ENCODE measurements around the gene SLC35F1.
"Not testable (repeated sequence)": the region's sequence is repeated elsewhere in the genome, so short reads cannot be mapped to it uniquely, and the experiment has no call there.

Gene SLC35F1

GRCh38 chr6:117906958-117907600, at the start of gene SLC35F1:
Gene SLC35F1, plus strand, starts transcription at chr6:117907264.
- no peak for FAIRE-seq

- not testable (repeated sequence) for FAIRE-seq
Observed at GRCh38 chr6:117858601-117859000, 48.5 kb upstream of the SLC35F1 start.

DNA sequence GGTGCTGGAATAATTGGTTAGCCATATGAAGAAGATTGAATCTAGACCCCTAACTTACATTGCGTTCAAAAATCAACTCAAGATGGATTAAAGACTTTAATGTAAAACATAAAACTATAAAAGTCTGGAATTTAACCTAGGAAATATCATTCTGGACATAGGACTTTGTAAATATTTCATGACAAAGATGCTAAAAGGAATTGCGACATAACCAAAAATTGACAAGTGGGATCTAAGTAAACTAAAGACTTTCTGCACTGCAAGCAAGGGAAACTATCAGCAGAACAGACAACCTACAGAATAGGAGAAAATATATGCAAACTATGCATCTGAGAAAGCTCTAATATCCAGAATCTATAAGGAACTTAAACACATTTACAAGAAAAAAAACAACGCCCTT, 45.5 kb upstream of the SLC35F1 start:
- FAIRE-seq, result no peak

DNA sequence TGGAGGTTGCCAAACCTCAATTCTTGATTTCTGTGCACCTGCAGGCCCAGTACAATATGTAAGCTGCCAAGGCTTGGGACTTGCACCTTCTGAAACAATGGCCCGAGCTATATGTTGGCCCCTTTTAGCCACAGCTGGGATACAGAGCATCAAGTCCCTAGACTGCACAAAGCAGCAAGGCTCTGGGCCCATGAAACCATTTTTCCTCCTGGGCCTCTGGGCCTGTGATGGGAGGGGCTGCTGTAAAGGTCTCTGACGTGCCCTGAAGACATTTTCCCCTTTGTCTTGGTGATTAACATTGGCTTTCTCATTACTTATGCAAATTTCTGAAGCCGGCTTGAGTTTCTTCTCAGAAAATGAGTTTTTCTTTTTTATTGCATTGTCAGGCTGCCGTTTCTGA, 40.5 kb upstream of the SLC35F1 start:
- FAIRE-seq, result no peak

GRCh38 chr6:117870486-117871242, 36.4 kb upstream of the SLC35F1 start:
- no peak for FAIRE-seq

DNA sequence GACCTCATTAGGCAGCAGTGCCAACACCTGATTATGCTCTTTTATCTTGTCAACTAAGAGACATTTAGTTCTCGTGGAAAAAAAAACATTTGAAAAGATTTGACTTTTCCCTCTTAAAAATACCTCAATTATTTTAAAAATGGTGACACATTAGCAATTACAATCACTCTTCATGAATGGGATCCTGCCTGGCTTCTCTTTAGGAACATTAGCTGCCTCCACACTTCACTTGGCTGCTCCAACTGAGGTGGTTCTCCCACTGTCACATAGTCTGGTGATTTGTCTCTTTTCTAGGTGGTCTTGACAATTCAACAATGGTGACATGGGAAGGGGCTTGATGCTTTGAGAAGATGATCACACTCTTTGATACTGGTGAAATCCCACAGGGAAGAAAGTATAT, 26.2 kb upstream of the SLC35F1 start:
- no peak for FAIRE-seq

- no peak for FAIRE-seq
Observed at GRCh38 chr6:117890172-117890571, 16.9 kb upstream of the SLC35F1 start.

GRCh38 chr6:117906507-117906957, 532 bp upstream of the SLC35F1 start:
- no peak for FAIRE-seq

- FAIRE-seq, result no peak
Observed at GRCh38 chr6:117907601-117908245, 659 bp downstream of the SLC35F1 start.

DNA sequence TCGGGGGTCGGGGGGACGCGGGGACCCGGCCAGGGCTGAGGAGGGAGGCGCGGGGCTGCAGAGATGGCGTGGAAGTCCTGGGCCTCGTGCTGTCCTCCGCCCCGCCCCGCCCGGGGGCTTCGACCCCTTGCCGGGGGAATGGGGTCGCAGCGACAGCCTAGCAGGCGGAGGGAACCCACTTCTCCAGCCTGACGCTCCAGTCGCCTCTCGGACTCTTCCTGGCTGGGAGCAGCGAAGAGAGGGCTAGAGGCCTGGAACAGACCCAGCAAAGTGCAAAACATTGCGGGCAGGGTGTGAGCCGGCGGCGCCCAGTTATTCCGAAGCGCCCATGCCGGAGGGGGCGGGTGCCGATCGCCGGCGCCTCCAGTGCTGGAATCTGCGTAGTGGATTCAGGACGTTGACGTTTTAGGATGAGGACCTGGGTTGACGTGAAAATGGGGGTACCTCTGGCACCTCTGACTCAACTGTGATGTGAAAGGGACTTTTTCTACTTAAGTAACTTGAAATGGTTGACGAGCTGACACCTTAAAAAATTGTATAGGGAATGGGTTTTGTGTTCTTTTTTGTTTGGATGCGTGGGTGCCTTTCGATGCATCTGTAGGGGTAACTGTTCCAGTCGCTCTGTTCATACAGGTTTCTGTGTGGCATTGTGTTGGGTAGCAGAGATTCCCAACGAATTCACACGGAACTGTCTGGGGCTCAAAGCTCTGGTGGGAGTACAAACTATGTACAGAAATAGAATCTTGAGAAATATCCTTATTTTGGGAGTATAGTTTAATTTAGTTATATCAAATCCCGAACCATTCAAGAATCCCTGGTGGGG, 1.4 kb downstream of the SLC35F1 start:
- no peak for FAIRE-seq

- FAIRE-seq, result no peak
Observed at GRCh38 chr6:117909638-117910037, 2.6 kb downstream of the SLC35F1 start.

GRCh38 chr6:117910549-117910948, 3.5 kb downstream of the SLC35F1 start:
- FAIRE-seq, result no peak

- FAIRE-seq, result no peak
Observed at GRCh38 chr6:117911150-117911549, 4.1 kb downstream of the SLC35F1 start.

GRCh38 chr6:117911660-117912059, 4.6 kb downstream of the SLC35F1 start:
- no peak for FAIRE-seq

DNA sequence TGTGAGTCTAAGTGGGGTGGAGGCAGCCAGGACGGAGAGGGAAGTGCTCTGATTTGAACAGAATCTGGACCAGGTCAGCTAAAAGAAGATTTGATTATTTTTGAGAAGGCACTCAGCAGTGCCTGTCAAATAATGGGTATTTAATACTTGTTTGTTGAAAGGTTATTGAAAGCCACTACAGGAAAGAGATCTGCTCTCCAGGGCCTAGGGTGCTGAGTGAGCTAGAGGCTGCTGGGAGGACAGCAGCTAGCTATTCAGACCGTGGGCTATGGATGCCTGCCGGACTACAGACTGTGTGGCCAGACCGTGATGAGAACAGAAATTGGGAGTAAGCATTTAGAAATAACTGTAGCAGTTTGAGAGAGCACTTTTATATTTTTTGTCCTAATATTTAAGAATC, 8.8 kb downstream of the SLC35F1 start:
- no peak for FAIRE-seq

DNA sequence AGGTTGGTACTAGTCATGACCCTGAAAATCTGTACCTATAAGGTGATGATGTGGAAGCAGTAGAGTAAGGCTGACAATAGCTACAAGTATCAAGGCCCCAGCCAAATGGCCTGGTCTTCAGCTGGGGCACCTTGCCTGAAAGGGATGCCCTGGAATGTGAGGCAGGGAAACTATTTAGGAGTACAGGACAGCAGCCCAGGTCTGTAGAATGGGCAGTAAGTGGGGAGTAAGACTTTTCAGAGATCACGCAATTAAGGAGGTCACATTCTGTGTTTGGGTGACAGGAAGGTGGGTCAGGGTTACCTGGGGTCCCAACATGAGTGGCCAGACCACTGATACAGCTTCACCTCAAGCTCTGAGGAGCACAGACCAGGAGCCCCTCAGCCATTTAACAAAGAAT, 9.4 kb downstream of the SLC35F1 start:
- FAIRE-seq, result no peak

DNA sequence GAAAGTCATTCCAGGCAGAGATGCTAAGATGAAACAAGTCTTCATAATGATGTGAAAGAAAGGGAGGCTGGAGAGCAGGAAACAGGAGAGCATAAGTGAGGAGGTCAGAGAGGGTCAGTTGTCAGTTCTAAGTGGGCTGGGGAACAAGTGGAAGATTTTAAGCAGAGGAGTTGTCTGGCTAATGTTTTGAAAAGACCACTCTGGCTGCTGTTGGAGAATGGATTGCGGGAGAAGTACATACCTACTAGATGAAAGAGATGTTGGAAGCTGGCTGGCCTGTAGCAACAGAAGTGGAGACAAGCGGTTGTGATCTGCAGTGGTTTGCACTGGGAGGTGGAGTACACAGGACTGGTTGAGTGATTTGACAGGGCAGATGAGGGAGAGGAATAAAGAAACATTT, 10.1 kb downstream of the SLC35F1 start:
- FAIRE-seq, result no peak

DNA sequence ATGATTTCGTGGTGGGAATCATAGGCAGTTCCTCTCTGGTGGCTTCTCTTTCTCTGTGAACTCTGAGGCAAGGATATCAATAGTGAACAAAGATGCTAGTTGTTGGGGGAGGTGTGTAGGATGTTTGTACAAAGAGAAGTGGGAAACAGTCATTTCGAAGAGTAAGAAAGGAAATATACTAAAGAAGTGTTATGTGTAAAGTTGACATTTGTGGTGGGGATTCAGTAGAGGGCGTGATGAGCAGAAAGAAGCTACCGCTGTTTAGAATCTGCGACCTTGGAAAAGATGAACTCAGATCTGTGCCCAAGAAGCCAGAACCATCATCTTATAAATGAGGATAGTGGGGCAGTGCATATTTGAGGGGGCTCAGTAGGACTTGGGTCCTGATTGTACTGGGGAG, 11.4 kb downstream of the SLC35F1 start:
- no peak for FAIRE-seq

DNA sequence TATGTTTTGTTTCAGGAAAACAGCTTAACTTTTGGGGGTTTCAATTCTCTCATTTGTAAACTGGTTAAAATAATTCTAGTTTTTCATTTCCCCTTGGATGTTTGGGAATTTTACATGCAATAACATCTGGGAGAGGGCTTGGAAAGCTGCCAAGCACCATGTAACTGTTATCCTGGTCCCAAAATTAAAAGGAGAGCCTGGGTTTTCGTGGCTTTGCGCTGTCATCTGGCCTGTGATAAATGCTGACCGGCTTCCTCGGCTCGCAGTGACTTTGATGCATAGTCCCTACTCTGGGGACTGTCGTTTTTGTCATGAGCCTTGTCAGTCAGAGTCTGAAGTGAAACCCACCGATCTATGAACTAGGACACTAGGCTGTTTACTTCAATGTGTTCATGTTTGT, 12.2 kb downstream of the SLC35F1 start:
- FAIRE-seq, result no peak

- no peak for FAIRE-seq
Observed at GRCh38 chr6:117919775-117920729, 13.0 kb downstream of the SLC35F1 start.

DNA sequence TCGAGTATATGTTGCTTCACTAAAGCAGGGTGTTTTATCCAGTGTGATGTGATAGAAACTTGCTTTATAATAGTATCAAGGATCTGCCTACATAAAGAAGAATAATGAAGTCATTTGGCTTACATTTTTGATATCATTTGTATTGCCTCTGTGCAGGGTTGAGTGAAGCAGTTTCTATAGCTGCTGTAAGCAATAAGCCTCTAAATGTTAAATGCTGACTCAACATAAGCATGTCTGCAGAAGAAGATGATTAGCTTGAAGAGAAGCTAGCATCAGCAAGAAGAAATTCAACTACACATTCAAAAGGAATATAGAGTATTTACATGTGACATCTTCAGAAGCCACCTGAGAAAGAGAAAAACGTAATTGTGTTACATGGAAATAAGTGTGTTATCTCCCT, 17.6 kb downstream of the SLC35F1 start:
- no peak for FAIRE-seq

DNA sequence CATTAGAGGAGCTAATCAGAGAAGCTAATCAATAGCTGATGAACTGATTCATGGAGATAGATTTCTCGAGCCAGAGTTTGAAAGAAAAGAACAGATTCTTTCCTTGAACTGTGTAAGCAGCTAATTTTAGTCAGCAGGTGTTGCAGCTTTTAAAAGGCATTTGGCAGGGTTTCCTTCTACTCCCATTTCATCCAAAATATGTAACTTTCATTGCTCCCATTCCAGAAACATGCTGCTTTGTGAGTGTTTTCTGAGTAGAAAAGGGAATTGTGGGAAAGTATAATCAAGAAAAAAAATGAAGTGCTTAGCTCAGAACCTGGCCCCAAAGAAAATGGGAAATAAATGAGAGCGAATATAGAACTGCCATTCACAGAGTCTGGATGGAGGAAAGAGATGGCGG, 20.8 kb downstream of the SLC35F1 start:
- FAIRE-seq, result no peak
